GM21515 (cell line): Measurements from ENCODE around the gene LRP1-AS.

ENCODE experiments used
- ATAC-seq: cut with Tn5 transposase; IDR thresholded peaks from one replicate; pipeline ENCODE4 v1.9.1; 2021; ENCODE audit not compliant: unreplicated experiment

LRP1-AS gene

GRCh38 chr12:57142121-57142520 is 5.3 kb downstream of the LRP1-AS start:
- no peak for ATAC-seq

- no peak for ATAC-seq
Measured at GRCh38 chr12:57141249-57141648, 6.2 kb downstream of the LRP1-AS start.

GRCh38 chr12:57139796-57140649 is 7.4 kb downstream of the LRP1-AS start:
- no peak for ATAC-seq

GRCh38 chr12:57138526-57139272 is 8.7 kb downstream of the LRP1-AS start:
- no peak for ATAC-seq

GRCh38 chr12:57135527-57136326 is 11.7 kb downstream of the LRP1-AS start:
- ATAC-seq = no peak

GRCh38 chr12:57134949-57135348 is 12.5 kb downstream of the LRP1-AS start:
- ATAC-seq = no peak

GRCh38 chr12:57133916-57134315 is 13.5 kb downstream of the LRP1-AS start:
- ATAC-seq = no peak

- ATAC-seq = no peak
Measured at GRCh38 chr12:57133013-57133569, 14.3 kb downstream of the LRP1-AS start.

- no peak for ATAC-seq
Measured at GRCh38 chr12:57131896-57132744, 15.3 kb downstream of the LRP1-AS start.

- ATAC-seq = no peak
Measured at GRCh38 chr12:57130941-57131340, 16.5 kb downstream of the LRP1-AS start.

- ATAC-seq = no peak
Measured at GRCh38 chr12:57129889-57130288, 17.5 kb downstream of the LRP1-AS start.

GRCh38 chr12:57129321-57129842 is 18.0 kb downstream of the LRP1-AS start:
- ATAC-seq = no peak

GRCh38 chr12:57128519-57129247 is 18.7 kb downstream of the LRP1-AS start:
- no peak for ATAC-seq

- ATAC-seq = no peak
Measured at GRCh38 chr12:57127726-57128518, 19.5 kb downstream of the LRP1-AS start, which contains the start of gene LRP1. Gene LRP1 (plus strand): TSS chr12:57128483. CDS start chr12:57128965, 482 bp downstream.

GRCh38 chr12:57127101-57127725 is 20.2 kb downstream of the LRP1-AS start:
- no peak for ATAC-seq

- ATAC-seq = no peak
Measured at GRCh38 chr12:57126561-57126960, 20.9 kb downstream of the LRP1-AS start.

GRCh38 chr12:57126061-57126460 is 21.4 kb downstream of the LRP1-AS start:
- no peak for ATAC-seq
